Stimulated activated naive B cell treated with anti-CD40 and anti-IgM and Interleukin-4, amounts not matched to agents 10 μg/mL and 1 μg/mL and 100 μg/mL, for 72 hours (primary cell): ENCODE measurements around the gene ARMH2.

Experiments
- ATAC-seq, 2 donors: fragments of 150-1000 bp; cut with Tn5 transposase; replicated peaks; 2 replicates each; pipeline ENCODE4 v1.10.0; 2021; ENCODE audit warnings: moderate library complexity in 1 of 2
- DNase-seq: peaks from one replicate; pipeline ENCODE4 v3.0.0; 2021
- H3K27ac Mint-ChIP-seq: one replicate; pipeline ENCODE4 v1.8.0; 2022; ENCODE audit warnings: mild to moderate bottlenecking, mixed read lengths
- H3K27me3 Mint-ChIP-seq, 2 donors: one replicate each; pipeline ENCODE4 v1.8.0; 2022; ENCODE audit warnings: mixed read lengths in 2 of 2
- H3K36me3 Mint-ChIP-seq, 2 donors: one replicate each; pipeline ENCODE4 v1.8.0; 2022; ENCODE audit warnings: mixed read lengths in 2 of 2, mild to moderate bottlenecking in 1 of 2
- H3K4me1 Mint-ChIP-seq, 2 donors: one replicate each; pipeline ENCODE4 v1.8.0; 2022; ENCODE audit warnings: mixed read lengths in 2 of 2, mild to moderate bottlenecking in 1 of 2
- H3K4me3 Mint-ChIP-seq, 2 donors: one replicate each; pipeline ENCODE4 v1.8.0; 2022; ENCODE audit warnings: mild to moderate bottlenecking in 2 of 2, mixed read lengths in 2 of 2, moderate library complexity in 1 of 2
- H3K9me3 Mint-ChIP-seq, 2 donors: one replicate each; pipeline ENCODE4 v1.8.0; 2022; ENCODE audit warnings: mixed read lengths in 2 of 2, mild to moderate bottlenecking in 1 of 2

The ARMH2 gene

GRCh38 chr6:24798740-24799540, at the start of gene ARMH2:
TSS of gene ARMH2 (minus strand) at chr6:24798917. CDS start at chr6:24798857, 60 bp downstream.
- H3K27ac Mint-ChIP-seq: no peak within 1 kb of the TSS
- H3K9me3 Mint-ChIP-seq: no peaks in the 10 kb centered on the region
- peaks cover 0 to 1% of the 10 kb centered on the region in 2 donors for H3K4me1 Mint-ChIP-seq
- H3K4me3 Mint-ChIP-seq: no peak within 1 kb of the TSS
- DNase-seq (no peak), ATAC-seq (no peak)
- no peaks in the 10 kb centered on the region for H3K27me3 Mint-ChIP-seq
- H3K36me3 Mint-ChIP-seq: peaks cover 9 to 21% of the 10 kb centered on the region in 2 donors

- Mint-ChIP-seq H3K36me3 (peaks cover 31 to 52% of the 10 kb centered on the region in 2 donors), H3K4me1 (peaks cover 13 to 39% of the 10 kb centered on the region in 2 donors), H3K27me3 (no peaks in the 10 kb centered on the region), H3K9me3 (no peaks in the 10 kb centered on the region), H3K4me3 (no peak overlapping the region), H3K27ac (no peak overlapping the region)
- DNase-seq: no peak
- ATAC-seq: no peak
Measured at GRCh38 chr6:24848461-24848860, 49.7 kb upstream of the ARMH2 start.

GRCh38 chr6:24847402-24847801, 48.7 kb upstream of the ARMH2 start:
- ATAC-seq (no peak), DNase-seq (no peak)
- Mint-ChIP-seq H3K4me1 (peaks cover 12 to 49% of the 10 kb centered on the region in 2 donors), H3K27me3 (no peaks in the 10 kb centered on the region), H3K4me3 (no peak overlapping the region), H3K36me3 (peaks cover 33 to 54% of the 10 kb centered on the region in 2 donors), H3K27ac (peak overlapping the region; percentile 0), H3K9me3 (no peaks in the 10 kb centered on the region)

- Mint-ChIP-seq H3K4me1 (peaks cover 11 to 42% of the 10 kb centered on the region in 2 donors), H3K4me3 (no peak overlapping the region), H3K27ac (peak overlapping the region; percentile 68), H3K9me3 (no peaks in the 10 kb centered on the region), H3K36me3 (peaks cover 32 to 55% of the 10 kb centered on the region in 2 donors), H3K27me3 (no peaks in the 10 kb centered on the region)
- ATAC-seq: no peak
- DNase-seq: no peak
Measured at GRCh38 chr6:24845578-24845977, 46.9 kb upstream of the ARMH2 start.

- no peaks in the 10 kb centered on the region for H3K27me3 Mint-ChIP-seq
- no peak for DNase-seq
- H3K36me3 Mint-ChIP-seq: peaks cover 32 to 54% of the 10 kb centered on the region in 2 donors
Measured at GRCh38 chr6:24844903-24845302, 46.2 kb upstream of the ARMH2 start.

GRCh38 chr6:24844061-24844460, 45.3 kb upstream of the ARMH2 start:
- peaks cover 12 to 46% of the 10 kb centered on the region in 2 donors for H3K4me1 Mint-ChIP-seq
- no peaks in the 10 kb centered on the region for H3K9me3 Mint-ChIP-seq
- H3K36me3 Mint-ChIP-seq: peaks cover 25 to 48% of the 10 kb centered on the region in 2 donors
- no peak overlapping the region for H3K4me3 Mint-ChIP-seq
- H3K27ac Mint-ChIP-seq: peak overlapping the region; percentile 51
- no peaks in the 10 kb centered on the region for H3K27me3 Mint-ChIP-seq
- ATAC-seq: no peak
- no peak for DNase-seq

More at GRCh38 chr6:24844903-24845302, 46.2 kb upstream of the ARMH2 start:
- Mint-ChIP-seq H3K27ac (peak overlapping the region; percentile 88), H3K4me3 (no peak overlapping the region), H3K9me3 (no peaks in the 10 kb centered on the region), H3K4me1 (peaks cover 11 to 45% of the 10 kb centered on the region in 2 donors)
- ATAC-seq: peak in 1 of 2 donors; percentile 54

GRCh38 chr6:24840187-24840586, 41.5 kb upstream of the ARMH2 start:
- Mint-ChIP-seq H3K27me3 (no peaks in the 10 kb centered on the region), H3K9me3 (no peaks in the 10 kb centered on the region), H3K4me1 (peaks cover 10 to 31% of the 10 kb centered on the region in 2 donors), H3K4me3 (no peak overlapping the region), H3K27ac (peak overlapping the region; percentile 56), H3K36me3 (peaks cover 19 to 31% of the 10 kb centered on the region in 2 donors)
- ATAC-seq: no peak
- DNase-seq: no peak

- H3K4me1 Mint-ChIP-seq: peaks cover 11 to 27% of the 10 kb centered on the region in 2 donors
- no peak overlapping the region for H3K4me3 Mint-ChIP-seq
- H3K36me3 Mint-ChIP-seq: peaks cover 23 to 40% of the 10 kb centered on the region in 2 donors
- peak overlapping the region; percentile 76 for H3K27ac Mint-ChIP-seq
- DNase-seq: no peak
- no peaks in the 10 kb centered on the region for H3K9me3 Mint-ChIP-seq
- ATAC-seq: no peak
- H3K27me3 Mint-ChIP-seq: no peaks in the 10 kb centered on the region
Measured at GRCh38 chr6:24838994-24839393, 40.3 kb upstream of the ARMH2 start.

- Mint-ChIP-seq H3K36me3 (peaks cover 21 to 35% of the 10 kb centered on the region in 2 donors), H3K4me3 (no peak overlapping the region), H3K4me1 (peaks cover 9 to 25% of the 10 kb centered on the region in 2 donors), H3K27me3 (no peaks in the 10 kb centered on the region), H3K9me3 (no peaks in the 10 kb centered on the region), H3K27ac (peak overlapping the region; percentile 56)
- ATAC-seq: no peak
- DNase-seq: no peak
Measured at GRCh38 chr6:24838081-24838480, 39.4 kb upstream of the ARMH2 start.

- no peaks in the 10 kb centered on the region for H3K27me3 Mint-ChIP-seq
- no peaks in the 10 kb centered on the region for H3K9me3 Mint-ChIP-seq
- no peak for DNase-seq
- H3K4me3 Mint-ChIP-seq: no peak overlapping the region
- peaks cover 6 to 15% of the 10 kb centered on the region in 2 donors for H3K4me1 Mint-ChIP-seq
- ATAC-seq: no peak
- peak overlapping the region; percentile 56 for H3K27ac Mint-ChIP-seq
- peaks cover 13 to 29% of the 10 kb centered on the region in 2 donors for H3K36me3 Mint-ChIP-seq
Measured at GRCh38 chr6:24836109-24836508, 37.4 kb upstream of the ARMH2 start.

- ATAC-seq: no peak
- peaks cover 16 to 35% of the 10 kb centered on the region in 2 donors for H3K36me3 Mint-ChIP-seq
- peak overlapping the region; percentile 93 for H3K27ac Mint-ChIP-seq
- H3K4me1 Mint-ChIP-seq: peaks cover 1 to 3% of the 10 kb centered on the region in 2 donors
- H3K27me3 Mint-ChIP-seq: no peaks in the 10 kb centered on the region
- no peaks in the 10 kb centered on the region for H3K9me3 Mint-ChIP-seq
- DNase-seq: no peak
- H3K4me3 Mint-ChIP-seq: no peak overlapping the region
Measured at GRCh38 chr6:24833711-24834386, 35.1 kb upstream of the ARMH2 start.

GRCh38 chr6:24832794-24833193, 34.1 kb upstream of the ARMH2 start:
- no peaks in the 10 kb centered on the region for H3K27me3 Mint-ChIP-seq
- H3K9me3 Mint-ChIP-seq: no peaks in the 10 kb centered on the region
- DNase-seq (no peak), ATAC-seq (no peak)
- H3K36me3 Mint-ChIP-seq: peaks cover 15 to 36% of the 10 kb centered on the region in 2 donors
- H3K4me3 Mint-ChIP-seq: no peak overlapping the region
- peak overlapping the region; percentile 47 for H3K27ac Mint-ChIP-seq
- H3K4me1 Mint-ChIP-seq: peaks cover 0 to 3% of the 10 kb centered on the region in 2 donors

GRCh38 chr6:24831771-24832716, 33.3 kb upstream of the ARMH2 start:
- ATAC-seq (no peak), DNase-seq (no peak)
- Mint-ChIP-seq H3K4me3 (no peak overlapping the region), H3K4me1 (peaks cover 0 to 3% of the 10 kb centered on the region in 2 donors), H3K36me3 (peaks cover 21 to 42% of the 10 kb centered on the region in 2 donors), H3K27me3 (no peaks in the 10 kb centered on the region), H3K27ac (peak overlapping the region; percentile 47), H3K9me3 (no peaks in the 10 kb centered on the region)

- Mint-ChIP-seq H3K27ac (peak overlapping the region; percentile 31), H3K9me3 (no peaks in the 10 kb centered on the region), H3K4me1 (peaks cover 0 to 3% of the 10 kb centered on the region in 2 donors), H3K36me3 (peaks cover 25 to 44% of the 10 kb centered on the region in 2 donors), H3K27me3 (no peaks in the 10 kb centered on the region), H3K4me3 (no peak overlapping the region)
- no peak for DNase-seq
- no peak for ATAC-seq
Measured at GRCh38 chr6:24829657-24830056, 30.9 kb upstream of the ARMH2 start.
